GM10248 (cell line): Measurements from ENCODE around the gene FNDC3B.

ENCODE experiments used
- CTCF ChIA-PET: fragments of 300-600 bp; sonication (Branson Sonifier 250); formaldehyde crosslinking; extraction: SDS; loops from one replicate; lab custom pipeline; 2021; ENCODE audit warnings: antibody characterized with exemption; lab: Yijun Ruan, JAX
- POLR2A ChIA-PET: fragments of 350-650 bp; sonication (Branson Sonifier 250); formaldehyde crosslinking; extraction: SDS; loops from one replicate; lab custom pipeline; 2020; ENCODE audit warnings: antibody characterized with exemption; lab: Yijun Ruan, JAX
- DNase-seq: peaks from one replicate; pipeline ENCODE4 v3.0.0; 2012; ENCODE audit errors: extremely low spot score
- TF ChIP-seq, protein P1 (sequence below): IDR thresholded peaks from 2 replicates; pipeline ENCODE4 v1.5.1; 2012; ENCODE audit warnings: mild to moderate bottlenecking, low read depth; ENCODE audit errors: extremely low read depth, missing control alignments, control extremely low read depth

FNDC3B gene

DNA sequence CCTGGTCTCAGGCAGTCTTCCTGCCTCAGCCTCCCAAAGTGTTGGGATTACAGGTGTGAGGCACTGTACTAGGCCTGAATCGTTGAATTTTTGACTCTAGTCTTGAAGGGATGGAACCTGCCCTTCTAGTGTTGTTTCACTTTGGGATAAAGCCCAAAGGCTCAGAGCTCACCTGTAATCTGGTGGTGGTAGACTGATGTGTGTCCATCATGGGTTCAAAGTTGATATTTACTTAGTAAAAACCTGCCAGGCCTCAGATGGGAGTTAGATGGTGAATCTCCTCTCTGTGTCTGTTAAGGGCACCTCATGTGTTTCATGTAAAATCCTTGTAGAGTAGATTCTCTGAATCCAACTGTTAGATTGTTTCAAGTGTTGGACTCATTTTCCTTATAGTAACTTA is 41.1 kb downstream of the FNDC3B start:
- DNase-seq, result no peak
- POLR2A ChIA-PET, result no interaction called here
- CTCF ChIA-PET, result no interaction called here

GRCh38 chr3:172082269-172082668 is 42.9 kb downstream of the FNDC3B start:
- DNase-seq, result no peak
- CTCF ChIA-PET, result interaction anchor here (1.2 to 1.5 kb wide), 3 partner anchors 10 to 259 kb away, joined by 3 to 5 read pairs (median 3); no protein-coding TSS in a partner anchor
- POLR2A ChIA-PET, result no interaction called here
- TF ChIP-seq, protein P1, sequence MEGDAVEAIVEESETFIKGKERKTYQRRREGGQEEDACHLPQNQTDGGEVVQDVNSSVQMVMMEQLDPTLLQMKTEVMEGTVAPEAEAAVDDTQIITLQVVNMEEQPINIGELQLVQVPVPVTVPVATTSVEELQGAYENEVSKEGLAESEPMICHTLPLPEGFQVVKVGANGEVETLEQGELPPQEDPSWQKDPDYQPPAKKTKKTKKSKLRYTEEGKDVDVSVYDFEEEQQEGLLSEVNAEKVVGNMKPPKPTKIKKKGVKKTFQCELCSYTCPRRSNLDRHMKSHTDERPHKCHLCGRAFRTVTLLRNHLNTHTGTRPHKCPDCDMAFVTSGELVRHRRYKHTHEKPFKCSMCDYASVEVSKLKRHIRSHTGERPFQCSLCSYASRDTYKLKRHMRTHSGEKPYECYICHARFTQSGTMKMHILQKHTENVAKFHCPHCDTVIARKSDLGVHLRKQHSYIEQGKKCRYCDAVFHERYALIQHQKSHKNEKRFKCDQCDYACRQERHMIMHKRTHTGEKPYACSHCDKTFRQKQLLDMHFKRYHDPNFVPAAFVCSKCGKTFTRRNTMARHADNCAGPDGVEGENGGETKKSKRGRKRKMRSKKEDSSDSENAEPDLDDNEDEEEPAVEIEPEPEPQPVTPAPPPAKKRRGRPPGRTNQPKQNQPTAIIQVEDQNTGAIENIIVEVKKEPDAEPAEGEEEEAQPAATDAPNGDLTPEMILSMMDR, result no peak

More for the DNA sequence above, 41.1 kb downstream of the FNDC3B start:
- TF ChIP-seq, protein P1, result no peak

DNA sequence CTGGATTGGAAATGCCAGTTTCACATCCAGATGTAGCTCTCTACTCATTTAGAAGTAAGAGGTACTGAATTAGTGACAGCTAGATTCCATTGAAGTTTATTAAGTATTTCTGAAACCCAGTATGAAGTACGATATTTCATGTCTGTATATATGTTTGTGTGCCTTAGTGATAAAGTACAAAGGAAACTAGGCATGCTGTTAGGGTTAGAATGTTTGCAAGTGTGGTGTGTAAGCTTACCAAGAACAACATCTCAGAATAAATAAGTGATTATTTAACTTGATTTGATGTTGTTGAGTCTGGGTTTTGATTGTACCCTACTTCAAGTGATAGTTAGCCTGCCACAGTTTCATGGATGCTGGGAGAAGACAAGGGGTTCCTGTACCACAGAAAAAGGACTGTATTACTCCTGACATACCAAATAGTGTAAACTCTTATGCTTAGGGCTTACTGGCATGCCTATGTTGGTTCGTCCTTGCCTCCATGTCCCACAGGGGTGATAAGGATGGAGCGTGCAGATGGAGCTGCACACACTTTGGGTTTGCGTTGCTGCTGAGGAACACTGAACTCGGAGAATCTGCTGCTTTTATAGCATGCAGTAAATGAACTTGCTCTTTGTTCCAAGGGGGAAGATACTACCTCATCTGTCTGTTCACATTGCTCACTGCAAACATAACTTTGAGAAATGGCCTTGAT is 43.6 kb downstream of the FNDC3B start:
- ChIA-PET CTCF (interaction anchor here (1.2 to 1.5 kb wide), 3 partner anchors 12 to 258 kb away, joined by 3 to 5 read pairs (median 3); no protein-coding TSS in a partner anchor), POLR2A (no interaction called here)
- no peak for DNase-seq
- TF ChIP-seq, protein P1, result no peak

DNA sequence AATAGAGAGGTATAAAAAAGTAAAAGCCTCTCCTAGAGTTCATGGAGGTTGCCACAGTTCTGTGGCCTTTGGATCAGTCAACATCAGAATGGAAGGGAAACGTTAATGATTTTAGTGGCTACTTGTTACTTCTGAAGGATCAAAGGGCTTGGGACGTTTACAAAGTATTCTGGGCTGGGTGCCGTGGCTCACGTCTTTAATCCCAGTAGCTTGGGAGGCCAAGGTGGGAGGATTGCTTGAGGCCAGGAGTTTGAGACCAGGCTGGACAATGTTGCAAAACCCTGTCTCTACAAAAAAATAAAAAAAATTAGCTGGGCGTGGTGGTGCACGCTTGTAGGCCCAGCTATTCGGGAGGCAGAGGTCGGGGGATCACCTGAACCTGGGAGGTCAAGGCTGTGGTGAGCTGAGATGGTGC is 44.6 kb downstream of the FNDC3B start:
- TF ChIP-seq, protein P1, result no peak
- no peak for DNase-seq
- CTCF ChIA-PET, result interaction anchor here (1.4 to 3.2 kb wide), 3 partner anchors 9 to 17 kb away, joined by 3 to 11 read pairs (median 6); no protein-coding TSS in a partner anchor
- POLR2A ChIA-PET, result interaction anchor here (0.5 kb wide), 1 partner anchor 9 kb away, joined by 4 read pairs; no protein-coding TSS in a partner anchor

DNA sequence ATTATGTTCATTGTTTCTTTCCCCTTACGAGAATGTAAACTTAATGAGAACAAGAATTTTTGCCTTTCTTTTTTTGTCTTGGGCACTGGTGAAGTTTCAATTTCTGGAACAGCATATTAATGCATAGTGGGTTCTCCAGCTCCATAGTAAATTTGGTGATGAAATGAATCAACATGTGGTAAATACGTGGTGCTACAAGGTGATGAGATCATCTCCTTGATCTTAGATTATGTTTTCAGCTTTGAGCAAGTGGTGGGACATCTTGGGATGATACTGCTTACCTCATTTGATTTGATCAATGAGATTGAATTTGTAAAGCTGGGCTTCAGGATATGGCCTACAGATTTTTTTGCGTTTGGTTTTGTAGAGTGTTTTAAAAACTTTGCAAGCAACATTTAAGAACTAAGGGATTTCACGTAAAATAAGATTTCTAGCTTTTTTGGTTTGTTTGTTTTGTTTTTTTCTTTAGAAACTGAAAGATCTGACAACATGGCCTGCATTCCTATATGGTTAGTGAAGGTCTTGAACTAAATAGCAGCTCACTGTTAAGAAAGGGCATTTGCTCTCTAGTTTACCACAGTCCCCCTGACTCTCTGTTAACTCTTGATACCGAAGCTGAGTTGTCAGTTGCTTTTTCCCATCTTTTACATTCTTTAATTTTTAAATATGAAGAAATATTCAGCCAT is 45.6 kb downstream of the FNDC3B start:
- CTCF ChIA-PET, result interaction anchor here (0.9 to 3.2 kb wide), 4 partner anchors 10 to 21 kb away, joined by 3 to 11 read pairs (median 6); no protein-coding TSS in a partner anchor
- POLR2A ChIA-PET, result no interaction called here
- TF ChIP-seq, protein P1, result no peak
- DNase-seq, result no peak

DNA sequence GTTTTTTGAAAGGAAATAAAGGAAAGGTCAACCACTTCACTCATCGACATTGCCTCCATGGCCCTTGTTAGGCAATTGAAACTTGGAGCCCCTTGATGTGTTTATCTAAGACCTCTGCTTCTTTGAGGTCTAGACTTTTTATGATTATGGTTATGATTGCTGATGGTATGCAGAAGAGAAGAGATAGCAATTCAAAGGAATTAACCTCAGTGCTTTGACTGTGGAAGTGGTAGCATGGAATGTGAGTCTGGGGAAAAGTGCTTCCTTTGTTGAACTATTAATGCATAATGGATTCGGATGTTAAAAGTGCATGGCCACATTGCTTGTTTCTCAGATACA is 46.1 kb downstream of the FNDC3B start:
- no peak for DNase-seq
- CTCF ChIA-PET, result interaction anchor here (1.1 to 3.2 kb wide), 3 partner anchors 9 to 22 kb away, joined by 5 to 11 read pairs (median 6); no protein-coding TSS in a partner anchor
- POLR2A ChIA-PET, result no interaction called here
- TF ChIP-seq, protein P1, result no peak
